ENCODE measurements around the gene ABL1. TPM values are rescaled to one million over a fixed set of nuclear protein-coding genes. Genes with fewer than 3 reads are reported as not detected.

ABL1 gene
- total RNA-seq, 2 experiments from 2014 or later = 24.8 to 24.9 TPM

GRCh38 chr9:130880599-130881220, 45.7 kb downstream of the ABL1 start:
- Mint-ChIP-seq H3K9me3 (no peaks in the 10 kb centered on the region), H3K4me3 (no peak overlapping the region), H3K27me3 (no peaks in the 10 kb centered on the region), H3K4me1 (ENCODE audit: low read depth) (no peaks in the 10 kb centered on the region), H3K27ac (no peak overlapping the region), H3K36me3 (peaks cover 18% of the 10 kb centered on the region)
- intact Hi-C loops (cut with micrococcal nuclease) = no loop called here
- CTCF ChIA-PET = interaction anchor here (1.1 to 1.5 kb wide), 2 partner anchors 15 to 18 kb away, joined by 3 to 4 read pairs; no protein-coding TSS in a partner anchor
- no peak for DNase-seq
- POLR2A ChIA-PET = no interaction called here

GRCh38 chr9:130881516-130881915, 46.5 kb downstream of the ABL1 start:
- DNase-seq = no peak
- Mint-ChIP-seq H3K9me3 (no peaks in the 10 kb centered on the region), H3K4me1 (ENCODE audit: low read depth) (no peaks in the 10 kb centered on the region), H3K4me3 (no peak overlapping the region), H3K36me3 (peaks cover 18% of the 10 kb centered on the region), H3K27me3 (no peaks in the 10 kb centered on the region), H3K27ac (no peak overlapping the region)
- intact Hi-C loops (cut with micrococcal nuclease) = no loop called here
- POLR2A ChIA-PET = no interaction called here
- CTCF ChIA-PET = no interaction called here

GRCh38 chr9:130882696-130883225, 47.7 kb downstream of the ABL1 start:
- H3K27me3 Mint-ChIP-seq = no peaks in the 10 kb centered on the region
- peaks cover 18% of the 10 kb centered on the region for H3K36me3 Mint-ChIP-seq
- H3K4me3 Mint-ChIP-seq = no peak overlapping the region
- no peak for DNase-seq
- intact Hi-C loops (cut with micrococcal nuclease) = no loop called here
- no peaks in the 10 kb centered on the region for H3K4me1 Mint-ChIP-seq (ENCODE audit: low read depth)
- H3K27ac Mint-ChIP-seq = no peak overlapping the region
- ChIA-PET POLR2A (no interaction called here), CTCF (no interaction called here)
- no peaks in the 10 kb centered on the region for H3K9me3 Mint-ChIP-seq

GRCh38 chr9:130883479-130883878, 48.4 kb downstream of the ABL1 start:
- Mint-ChIP-seq H3K4me1 (ENCODE audit: low read depth) (no peaks in the 10 kb centered on the region), H3K9me3 (no peaks in the 10 kb centered on the region), H3K27ac (no peak overlapping the region), H3K36me3 (peaks cover 18% of the 10 kb centered on the region), H3K4me3 (no peak overlapping the region), H3K27me3 (no peaks in the 10 kb centered on the region)
- no peak for DNase-seq
- CTCF ChIA-PET = interaction anchor here (0.5 to 0.9 kb wide), 2 partner anchors 130 to 182 kb away, joined by 3 to 4 read pairs; no protein-coding TSS in a partner anchor
- POLR2A ChIA-PET = no interaction called here
- intact Hi-C loops (cut with micrococcal nuclease) = no loop called here

GRCh38 chr9:130884111-130884531, 49.1 kb downstream of the ABL1 start:
- no peak overlapping the region for H3K27ac Mint-ChIP-seq
- POLR2A ChIA-PET = no interaction called here
- H3K4me3 Mint-ChIP-seq = no peak overlapping the region
- CTCF ChIA-PET = interaction anchor here (0.9 kb wide), 1 partner anchor 183 kb away, joined by 3 read pairs; no protein-coding TSS in a partner anchor
- H3K4me1 Mint-ChIP-seq (ENCODE audit: low read depth) = no peaks in the 10 kb centered on the region
- peaks cover 16% of the 10 kb centered on the region for H3K36me3 Mint-ChIP-seq
- H3K9me3 Mint-ChIP-seq = no peaks in the 10 kb centered on the region
- DNase-seq = no peak
- intact Hi-C loops (cut with micrococcal nuclease) = no loop called here
- no peaks in the 10 kb centered on the region for H3K27me3 Mint-ChIP-seq

GRCh38 chr9:130884542-130885483, 49.8 kb downstream of the ABL1 start:
- CTCF ChIA-PET = no interaction called here
- intact Hi-C loops (cut with micrococcal nuclease) = no loop called here
- Mint-ChIP-seq H3K4me1 (ENCODE audit: low read depth) (no peaks in the 10 kb centered on the region), H3K27ac (no peak overlapping the region), H3K4me3 (no peak overlapping the region), H3K9me3 (no peaks in the 10 kb centered on the region), H3K36me3 (peaks cover 11% of the 10 kb centered on the region), H3K27me3 (no peaks in the 10 kb centered on the region)
- POLR2A ChIA-PET = no interaction called here
- DNase-seq = no peak

GRCh38 chr9:130885484-130886375, 50.7 kb downstream of the ABL1 start:
- no peaks in the 10 kb centered on the region for H3K27me3 Mint-ChIP-seq
- no peak overlapping the region for H3K4me3 Mint-ChIP-seq
- no peak for DNase-seq
- intact Hi-C loops (cut with micrococcal nuclease) = no loop called here
- H3K9me3 Mint-ChIP-seq = no peaks in the 10 kb centered on the region
- ChIA-PET POLR2A (no interaction called here), CTCF (no interaction called here)
- no peaks in the 10 kb centered on the region for H3K4me1 Mint-ChIP-seq (ENCODE audit: low read depth)
- no peak overlapping the region for H3K27ac Mint-ChIP-seq
- peaks cover 9% of the 10 kb centered on the region for H3K36me3 Mint-ChIP-seq

GRCh38 chr9:130886981-130887380, 51.9 kb downstream of the ABL1 start:
- no peaks in the 10 kb centered on the region for H3K4me1 Mint-ChIP-seq (ENCODE audit: low read depth)
- no peak for DNase-seq
- ChIA-PET POLR2A (no interaction called here), CTCF (no interaction called here)
- no peaks in the 10 kb centered on the region for H3K9me3 Mint-ChIP-seq
- no peaks in the 10 kb centered on the region for H3K27me3 Mint-ChIP-seq
- intact Hi-C loops (cut with micrococcal nuclease) = no loop called here
- H3K36me3 Mint-ChIP-seq = peaks cover 2% of the 10 kb centered on the region
- no peak overlapping the region for H3K4me3 Mint-ChIP-seq
- no peak overlapping the region for H3K27ac Mint-ChIP-seq

GRCh38 chr9:130887494-130888144, 52.6 kb downstream of the ABL1 start:
- no peaks in the 10 kb centered on the region for H3K4me1 Mint-ChIP-seq (ENCODE audit: low read depth)
- no peak for DNase-seq
- intact Hi-C loops (cut with micrococcal nuclease) = no loop called here
- no peaks in the 10 kb centered on the region for H3K27me3 Mint-ChIP-seq
- ChIA-PET CTCF (no interaction called here), POLR2A (no interaction called here)
- H3K36me3 Mint-ChIP-seq = peaks cover 2% of the 10 kb centered on the region
- H3K27ac Mint-ChIP-seq = no peak overlapping the region
- H3K4me3 Mint-ChIP-seq = no peak overlapping the region
- no peaks in the 10 kb centered on the region for H3K9me3 Mint-ChIP-seq

GRCh38 chr9:130888146-130888885, 53.3 kb downstream of the ABL1 start:
- H3K9me3 Mint-ChIP-seq = no peaks in the 10 kb centered on the region
- no peaks in the 10 kb centered on the region for H3K4me1 Mint-ChIP-seq (ENCODE audit: low read depth)
- no peak overlapping the region for H3K27ac Mint-ChIP-seq
- ChIA-PET CTCF (interaction anchor here (0.6 kb wide), 1 partner anchor 455 kb away, joined by 3 read pairs; no protein-coding TSS in a partner anchor), POLR2A (no interaction called here)
- intact Hi-C loops (cut with micrococcal nuclease) = no loop called here
- no peak for DNase-seq
- H3K36me3 Mint-ChIP-seq = peaks cover 2% of the 10 kb centered on the region
- no peak overlapping the region for H3K4me3 Mint-ChIP-seq
- H3K27me3 Mint-ChIP-seq = no peaks in the 10 kb centered on the region

GRCh38 chr9:130890124-130890523, 55.1 kb downstream of the ABL1 start:
- no peak for DNase-seq
- Mint-ChIP-seq H3K4me1 (ENCODE audit: low read depth) (no peaks in the 10 kb centered on the region), H3K36me3 (no peaks in the 10 kb centered on the region), H3K27ac (no peak overlapping the region), H3K27me3 (no peaks in the 10 kb centered on the region), H3K4me3 (no peak overlapping the region), H3K9me3 (no peaks in the 10 kb centered on the region)
- CTCF ChIA-PET = interaction anchor here (1.4 kb wide), 1 partner anchor 21 kb away, joined by 5 read pairs; no protein-coding TSS in a partner anchor
- intact Hi-C loops (cut with micrococcal nuclease) = no loop called here
- POLR2A ChIA-PET = no interaction called here
